Activated T-cell treated with anti-CD3 and anti-CD28 coated beads for 4 hours (primary cell): ENCODE results near the gene LRRC7.
"Not testable (repeated sequence)": the region's sequence is repeated elsewhere in the genome, so short reads cannot be mapped to it uniquely, and the experiment has no call there.

Experiments used
- DNase-seq: peaks from one replicate; pipeline ENCODE4 v3.0.0-alpha.2; 2020

LRRC7 gene

DNA sequence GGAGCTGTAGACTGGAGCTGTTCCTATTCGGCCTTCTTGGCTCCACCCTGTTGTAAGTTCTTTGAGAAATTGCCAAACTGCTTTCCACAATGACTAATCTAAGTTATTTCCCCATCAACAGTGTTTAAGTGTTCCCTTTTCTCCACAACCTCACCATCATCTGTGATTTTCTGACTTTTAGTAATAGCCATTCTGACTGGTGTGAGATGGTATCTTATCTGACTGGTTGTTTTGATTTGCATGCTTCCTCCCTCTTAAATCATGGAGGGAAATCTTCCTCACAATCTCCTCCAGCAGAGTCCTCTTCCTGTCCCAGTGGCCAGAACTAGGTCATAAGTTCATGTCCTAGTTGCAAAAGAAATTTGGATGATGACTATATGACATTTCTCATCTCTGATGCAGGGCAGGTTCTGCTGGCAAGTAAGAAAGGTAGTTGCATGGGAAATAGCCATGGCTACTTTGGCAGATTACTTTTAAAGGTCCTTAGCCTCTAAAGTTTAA, 343.6 kb downstream of the LRRC7 start:
- no peak for DNase-seq

DNA sequence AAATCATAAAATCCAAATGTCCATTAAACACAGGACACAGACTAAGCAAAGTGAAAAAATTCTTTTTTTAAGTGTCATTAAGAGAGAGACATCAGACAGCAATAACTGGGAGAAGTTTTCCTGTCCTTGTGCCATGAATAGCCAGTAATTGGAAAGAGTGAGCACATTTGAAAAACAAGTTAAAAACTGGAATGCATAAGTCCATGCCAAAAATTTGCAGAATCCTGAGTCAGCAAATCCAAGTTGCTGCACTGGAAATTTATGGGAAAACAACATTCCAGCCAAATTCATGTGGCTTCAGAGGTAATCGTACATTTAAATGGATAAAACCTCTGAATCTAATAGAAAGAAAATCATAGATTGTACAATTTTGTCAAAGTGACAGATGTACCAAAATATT, 346.3 kb downstream of the LRRC7 start:
- DNase-seq, result no peak

- no peak for DNase-seq
These were observed 347.4 kb downstream of the LRRC7 start for GRCh38 chr1:69914976-69915765.

DNA sequence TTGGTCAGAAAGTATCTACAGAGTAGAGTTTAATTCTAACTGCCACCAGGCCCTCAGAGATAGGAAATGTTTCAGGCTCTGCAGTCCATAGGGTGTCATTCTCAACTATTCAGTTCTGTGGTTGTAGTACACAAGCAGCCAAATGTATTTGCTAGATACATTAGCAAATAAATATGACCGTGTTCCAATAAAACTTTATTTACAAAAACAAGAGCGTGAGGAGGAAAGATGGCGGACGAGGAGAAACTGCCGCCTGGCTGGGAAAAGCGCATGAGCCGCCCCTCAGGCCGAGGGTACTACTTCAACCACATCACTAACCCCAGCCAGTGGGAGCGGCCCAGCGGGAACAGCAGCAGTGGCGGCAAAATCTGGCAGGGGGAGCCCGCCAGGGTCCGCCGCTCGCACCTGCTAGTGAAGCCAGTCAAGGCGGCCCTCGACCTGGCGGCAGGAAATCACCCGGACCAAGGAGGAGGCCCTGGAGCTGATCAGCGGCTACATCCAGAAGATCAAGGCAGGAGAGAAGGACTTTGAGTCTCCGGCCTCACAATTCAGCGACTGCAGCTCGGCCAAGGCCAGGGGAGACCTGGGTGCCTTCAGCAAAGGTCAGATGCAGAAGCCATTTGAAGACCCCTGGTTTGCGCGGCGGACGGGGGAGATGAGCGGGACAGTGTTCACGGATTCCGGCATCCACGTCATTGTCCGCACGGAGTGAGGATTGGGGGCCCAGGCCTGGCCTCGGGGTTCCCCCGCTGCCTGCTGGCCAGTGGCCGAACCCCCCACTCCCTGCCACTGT, 351.6 kb downstream of the LRRC7 start:
- DNase-seq, result no peak

- DNase-seq, result no peak
These were observed 352.2 kb downstream of the LRRC7 start for GRCh38 chr1:69919922-69920273.

DNA sequence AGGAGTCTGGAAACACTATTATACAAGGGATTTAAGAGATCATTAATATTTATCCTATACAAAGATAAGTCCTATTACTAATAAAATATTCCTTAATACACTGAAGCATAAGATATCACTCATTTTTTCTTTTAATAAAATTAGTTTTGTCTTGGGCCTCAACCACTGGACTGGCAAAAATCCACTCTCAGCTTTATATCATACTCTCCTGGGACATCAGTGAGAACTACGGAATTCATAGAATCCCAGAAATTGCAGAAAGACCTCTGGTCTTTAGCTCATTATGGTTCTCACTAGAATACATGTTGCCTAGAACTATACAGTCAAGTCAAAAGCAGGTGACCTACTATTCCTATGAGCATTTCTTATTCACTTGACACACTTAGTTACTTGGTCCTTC, 352.7 kb downstream of the LRRC7 start:
- no peak for DNase-seq

GRCh38 chr1:69921486-69921885, 353.8 kb downstream of the LRRC7 start:
- DNase-seq, result no peak

- not testable (repeated sequence) for DNase-seq
These were observed 360.5 kb downstream of the LRRC7 start for GRCh38 chr1:69928234-69928633.

- no peak for DNase-seq
These were observed 361.8 kb downstream of the LRRC7 start for GRCh38 chr1:69929308-69930057.

DNA sequence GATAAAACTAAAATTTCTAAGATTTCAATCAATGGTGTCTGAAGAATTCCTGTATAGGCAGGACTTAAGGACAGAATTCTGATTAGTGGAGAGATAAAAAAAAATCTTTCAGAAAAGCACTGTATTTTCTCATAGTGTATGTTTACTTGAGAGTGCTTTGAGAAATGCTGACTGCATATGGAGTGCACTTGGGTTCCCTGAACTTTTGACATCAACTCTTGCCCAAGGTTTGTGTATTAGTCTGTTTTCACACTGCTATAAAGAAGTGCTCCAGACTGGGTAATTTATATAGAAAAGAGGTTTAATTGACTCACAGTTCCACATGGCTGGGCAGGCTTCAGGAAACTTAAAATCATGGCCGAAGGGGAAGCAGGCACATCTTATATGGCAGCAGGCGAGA, 362.7 kb downstream of the LRRC7 start:
- no peak for DNase-seq

DNA sequence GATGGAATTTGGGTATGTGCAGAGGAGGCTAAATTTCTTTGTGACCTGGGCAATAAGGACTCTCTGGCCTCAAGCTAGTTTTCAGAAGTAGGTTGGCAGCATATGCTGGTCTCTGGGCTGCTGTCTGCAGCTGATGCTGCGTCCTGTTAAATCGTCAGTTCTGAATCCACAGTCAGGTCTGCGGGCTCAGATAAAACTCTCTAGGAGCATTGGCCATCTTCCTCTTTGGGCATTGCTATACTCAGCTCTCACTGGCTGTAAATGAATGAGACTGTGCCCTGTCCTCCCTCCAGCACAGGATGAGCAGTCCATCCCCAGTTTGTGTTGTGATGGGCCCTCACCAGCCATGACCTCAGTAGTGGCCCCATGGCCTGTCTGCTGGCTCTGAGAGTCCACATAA, 365.0 kb downstream of the LRRC7 start:
- DNase-seq, result no peak

- no peak for DNase-seq
These were observed 372.5 kb downstream of the LRRC7 start for GRCh38 chr1:69940231-69940630.

- DNase-seq, result no peak
These were observed 373.1 kb downstream of the LRRC7 start for GRCh38 chr1:69940816-69941215.

DNA sequence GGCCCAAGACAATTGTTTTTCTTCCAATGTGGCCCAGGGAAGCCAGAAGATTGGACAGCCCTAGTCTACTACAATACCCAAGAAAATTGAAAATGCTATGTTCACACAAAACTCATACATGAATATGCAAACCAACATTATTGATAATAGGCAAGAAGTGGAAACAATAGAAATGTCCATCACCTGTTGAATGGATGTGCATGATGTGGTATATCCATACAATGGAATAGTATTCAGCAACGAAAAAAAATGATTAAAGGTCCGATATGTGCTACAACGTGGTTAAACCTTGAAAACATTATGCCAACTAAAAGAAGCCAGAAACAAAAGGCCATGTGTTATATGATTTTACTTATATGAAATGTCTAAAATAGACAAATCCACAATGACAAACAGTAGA, 375.3 kb downstream of the LRRC7 start:
- no peak for DNase-seq

GRCh38 chr1:69946935-69947334, 379.2 kb downstream of the LRRC7 start:
- no peak for DNase-seq

DNA sequence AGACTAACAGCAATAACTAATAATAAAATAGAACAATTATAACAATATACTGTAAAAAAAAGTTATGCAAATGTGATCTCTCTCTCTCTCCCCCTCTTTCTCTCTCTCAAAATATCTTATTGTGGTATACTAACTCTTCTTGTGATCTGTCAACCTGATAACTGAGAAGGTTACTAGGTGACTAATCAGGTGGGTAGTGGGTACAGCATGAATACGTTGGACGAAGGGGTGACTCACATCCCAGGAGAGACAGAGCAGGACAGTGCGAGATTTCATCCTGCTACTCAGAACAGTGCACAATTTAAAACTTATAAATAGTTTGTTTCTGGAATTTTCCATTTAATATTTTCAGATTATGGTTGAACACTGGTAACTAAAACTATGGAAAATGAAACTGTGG, 380.1 kb downstream of the LRRC7 start:
- DNase-seq, result no peak

GRCh38 chr1:69952676-69953075, 385.0 kb downstream of the LRRC7 start:
- no peak for DNase-seq

- DNase-seq, result not testable (repeated sequence)
These were observed 394.7 kb downstream of the LRRC7 start for GRCh38 chr1:69962452-69962851.

DNA sequence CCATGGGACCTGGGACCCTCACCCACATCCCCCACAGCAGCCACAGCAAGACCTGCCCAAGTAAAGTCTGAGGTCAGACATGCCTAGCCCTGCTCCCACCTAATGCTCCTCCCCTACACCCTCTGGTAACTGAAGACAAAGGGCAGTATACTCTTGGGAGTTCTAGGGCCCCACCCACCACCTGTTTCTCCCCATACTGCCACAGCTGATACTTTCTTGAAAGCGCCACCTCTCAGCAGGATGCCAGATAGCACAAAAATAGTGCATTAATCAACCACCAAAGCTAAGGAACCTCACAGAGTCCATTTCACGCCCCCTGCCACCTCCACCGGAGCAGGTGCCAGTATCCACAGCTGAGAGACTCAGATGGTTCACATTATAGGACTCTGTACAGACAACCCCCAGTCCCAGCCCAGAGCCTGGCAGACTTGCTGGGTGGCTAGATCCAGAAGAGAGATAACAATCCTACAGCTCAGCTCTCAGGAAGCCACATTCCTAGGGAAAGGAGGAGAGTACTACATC, 399.6 kb downstream of the LRRC7 start:
- DNase-seq, result no peak

DNA sequence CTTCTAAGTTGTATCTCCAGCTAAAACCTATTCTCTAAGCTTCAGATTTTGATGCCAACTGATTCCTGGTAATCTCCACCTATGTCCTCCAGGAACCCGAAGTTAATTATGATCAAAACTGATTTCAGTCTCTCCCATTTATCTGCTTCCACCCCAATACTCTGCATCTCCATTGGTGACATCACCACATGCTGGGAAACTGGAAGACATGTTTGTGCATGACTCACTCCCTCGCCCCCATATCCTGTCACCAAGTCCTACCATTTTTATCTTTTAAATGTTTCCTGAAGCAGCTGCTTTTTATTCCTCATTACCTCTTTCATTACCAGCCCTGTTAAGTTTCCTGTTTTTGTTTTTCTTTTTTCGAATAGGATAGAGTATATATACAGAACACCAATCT, 409.2 kb downstream of the LRRC7 start:
- DNase-seq, result no peak

DNA sequence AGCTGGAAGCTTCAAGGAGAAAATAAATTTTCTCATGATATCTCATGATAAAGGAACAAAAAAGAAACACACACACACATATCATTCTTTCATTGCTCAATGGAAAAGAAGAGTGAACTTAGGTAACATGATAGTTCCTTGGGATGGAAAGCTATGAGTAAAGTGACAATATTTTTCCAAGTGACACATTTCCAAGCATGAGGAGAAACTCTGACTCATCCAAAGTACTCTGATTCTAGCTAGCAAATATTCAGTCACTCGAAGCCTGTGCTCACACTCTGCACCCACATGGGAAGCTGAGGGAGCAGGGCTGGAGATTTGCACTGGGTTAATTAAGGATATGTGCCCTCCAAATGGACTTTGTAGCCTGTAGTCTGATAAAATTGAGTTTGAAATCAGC, 415.3 kb downstream of the LRRC7 start:
- no peak for DNase-seq

DNA sequence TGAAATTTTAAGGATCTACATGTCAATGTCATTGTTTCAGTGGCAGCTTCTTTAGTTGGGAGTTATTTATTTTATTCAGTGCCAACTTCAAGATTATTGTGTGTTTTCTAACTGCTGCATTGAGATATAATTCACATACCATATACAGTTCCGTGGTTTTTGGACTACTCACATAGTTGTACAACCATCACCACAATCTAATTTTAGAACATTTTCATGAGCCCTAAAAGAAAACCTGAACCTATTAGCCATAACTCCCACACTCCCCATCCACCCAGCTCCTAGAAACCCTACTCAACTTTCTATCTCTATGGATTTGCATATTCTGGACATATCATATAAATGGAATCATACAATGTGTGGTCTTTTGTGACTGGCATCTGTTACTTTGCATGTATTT, 417.7 kb downstream of the LRRC7 start:
- DNase-seq, result no peak

DNA sequence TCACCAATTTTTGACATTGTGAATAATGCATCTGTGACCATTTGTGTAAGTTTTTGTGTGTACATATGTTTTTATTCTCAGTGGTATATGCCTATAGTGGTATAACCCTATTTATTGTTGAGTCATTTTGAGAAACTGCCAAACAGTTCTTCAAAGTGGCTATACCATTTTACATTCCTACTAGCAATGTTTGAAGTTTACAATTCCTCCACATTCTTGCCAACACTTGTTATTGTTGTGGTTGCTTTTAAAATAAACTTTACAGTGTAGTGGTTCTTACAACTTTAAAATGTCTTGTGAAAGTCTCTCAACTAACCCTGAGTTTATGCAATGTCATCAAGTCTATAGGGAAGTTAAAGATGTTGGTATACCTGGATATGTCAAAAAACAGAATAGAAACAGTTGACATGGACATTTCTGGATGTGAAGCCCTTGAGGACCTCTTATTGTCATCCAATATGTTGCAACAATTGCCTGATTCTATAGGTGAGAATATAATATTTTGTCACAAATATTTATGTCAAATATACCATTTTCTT, 418.2 kb downstream of the LRRC7 start:
- DNase-seq, result no peak
